Measurements from ENCODE around the gene HOXC10. TPM values are rescaled to one million over a fixed set of nuclear protein-coding genes. Genes with fewer than 3 reads are reported as not detected.

The HOXC10 gene
- total and polyA plus RNA-seq, 2 experiments from 2014 or later: 0.23 to 1.7 TPM

GRCh38 chr12:53950437-53950773 is 34.5 kb upstream of the HOXC10 start:
- WGBS (ENCODE audit: low lambda C conversion rate, missing lambda C conversion rate): 13% methylated on average over 10 of the region's 10 CpGs
- H3K27ac ChIP-seq: no peak overlapping the region
- H3K4me2 ChIP-seq: no peak overlapping the region
- H4K20me1 ChIP-seq (ENCODE audit: insufficient read depth, poor library complexity, severe bottlenecking): no peaks in the 10 kb centered on the region
- DNase-seq (ENCODE audit: low spot score): no peak
- H2AFZ ChIP-seq: no peak overlapping the region
- H3K4me1 ChIP-seq (ENCODE audit: insufficient read depth): no peaks in the 10 kb centered on the region
- H3K4me3 ChIP-seq: no peak overlapping the region
- no peaks in the 10 kb centered on the region for H3K9me3 ChIP-seq (ENCODE audit: low read depth)
- no peaks in the 10 kb centered on the region for H3K36me3 ChIP-seq (replicated peaks; ENCODE audit: insufficient read depth, low read depth)
- no peaks in the 10 kb centered on the region for H3K79me2 ChIP-seq
- H3K27me3 ChIP-seq: peaks cover 100% of the 10 kb centered on the region
- TF ChIP-seq EZH2 (IDR thresholded peaks at IDR 0.05; ENCODE audit: borderline replicate concordance) (peak; percentile 44), CTCF (IDR thresholded peaks at IDR 0.05; ENCODE audit: poor library complexity) (no peak)
- no peaks in the 10 kb centered on the region for H3K9me2 ChIP-seq (replicated peaks; ENCODE audit: insufficient read depth)

GRCh38 chr12:53950789-53951576 is 34.0 kb upstream of the HOXC10 start:
- no peaks in the 10 kb centered on the region for H3K9me3 ChIP-seq (ENCODE audit: low read depth)
- no peak overlapping the region for H3K27ac ChIP-seq
- H3K79me2 ChIP-seq: no peaks in the 10 kb centered on the region
- TF ChIP-seq EZH2phosphoT487 (IDR thresholded peaks at IDR 0.05; ENCODE audit: low read depth, severe bottlenecking, unreplicated experiment) (no peak), CTCF (IDR thresholded peaks at IDR 0.05; ENCODE audit: poor library complexity) (no peak), EZH2 (IDR thresholded peaks at IDR 0.05; ENCODE audit: borderline replicate concordance) (no peak)
- no peaks in the 10 kb centered on the region for H3K4me1 ChIP-seq (ENCODE audit: insufficient read depth)
- no peaks in the 10 kb centered on the region for H4K20me1 ChIP-seq (ENCODE audit: insufficient read depth, poor library complexity, severe bottlenecking)
- WGBS (ENCODE audit: low lambda C conversion rate, missing lambda C conversion rate): 12% methylated on average over 32 of the region's 34 CpGs
- peaks cover 100% of the 10 kb centered on the region for H3K27me3 ChIP-seq
- no peak overlapping the region for H3K4me3 ChIP-seq
- H3K36me3 ChIP-seq (replicated peaks; ENCODE audit: insufficient read depth, low read depth): no peaks in the 10 kb centered on the region
- no peak overlapping the region for H2AFZ ChIP-seq
- no peak overlapping the region for H3K4me2 ChIP-seq
- no peak for DNase-seq (ENCODE audit: low spot score)
- no peaks in the 10 kb centered on the region for H3K9me2 ChIP-seq (replicated peaks; ENCODE audit: insufficient read depth)

GRCh38 chr12:53951577-53952334 is 33.2 kb upstream of the HOXC10 start:
- TF ChIP-seq EZH2phosphoT487 (IDR thresholded peaks at IDR 0.05; ENCODE audit: low read depth, severe bottlenecking, unreplicated experiment) (no peak), EZH2 (IDR thresholded peaks at IDR 0.05; ENCODE audit: borderline replicate concordance) (peak; percentile 99), CTCF (IDR thresholded peaks at IDR 0.05; ENCODE audit: poor library complexity) (no peak)

More at GRCh38 chr12:53951577-53952334, 33.2 kb upstream of the HOXC10 start:
- Histone ChIP-seq H3K4me1 (ENCODE audit: insufficient read depth) (no peaks in the 10 kb centered on the region), H3K79me2 (no peaks in the 10 kb centered on the region), H3K27ac (no peak overlapping the region), H2AFZ (no peak overlapping the region), H3K36me3 (replicated peaks; ENCODE audit: insufficient read depth, low read depth) (no peaks in the 10 kb centered on the region), H4K20me1 (ENCODE audit: insufficient read depth, poor library complexity, severe bottlenecking) (no peaks in the 10 kb centered on the region), H3K4me3 (no peak overlapping the region), H3K9me2 (replicated peaks; ENCODE audit: insufficient read depth) (no peaks in the 10 kb centered on the region), H3K27me3 (peaks cover 100% of the 10 kb centered on the region), H3K9me3 (ENCODE audit: low read depth) (no peaks in the 10 kb centered on the region), H3K4me2 (no peak overlapping the region)
- DNase-seq (ENCODE audit: low spot score): no peak
- WGBS (ENCODE audit: low lambda C conversion rate, missing lambda C conversion rate): 11% methylated on average over 47 of the region's 47 CpGs

Data from hepatocyte (in vitro differentiated cells).